Measurements from ENCODE around the gene TTC7B.

TTC7B gene

GRCh38 chr14:90613453-90613852 lies 202.8 kb downstream of the TTC7B start:
- in situ Hi-C loops (cut with HindIII; ENCODE audit: low sequenced_read_pairs): loop anchor here (5.0 kb wide), 1 partner anchor 34 kb away; no protein-coding TSS in a partner anchor
- no peak for DNase-seq (ENCODE audit: low read depth)
- no peak overlapping the region for H3K4me3 ChIP-seq (ENCODE audit: low read depth, low read length)
- no peak for TF ChIP-seq CTCF (IDR thresholded peaks at IDR 0.05; ENCODE audit: low read depth, low read length, missing control alignments)

- no peak overlapping the region for H3K4me3 ChIP-seq (ENCODE audit: low read depth, low read length)
- DNase-seq (ENCODE audit: low read depth): no peak
- no peak for TF ChIP-seq CTCF (IDR thresholded peaks at IDR 0.05; ENCODE audit: low read depth, low read length, missing control alignments)
- in situ Hi-C loops (cut with HindIII; ENCODE audit: low sequenced_read_pairs): loop anchor here (5.0 kb wide), 1 partner anchor 34 kb away; no protein-coding TSS in a partner anchor
These were observed 203.4 kb downstream of the TTC7B start for GRCh38 chr14:90612801-90613200.

GRCh38 chr14:90611936-90612335 lies 204.3 kb downstream of the TTC7B start:
- no peak for DNase-seq (ENCODE audit: low read depth)
- in situ Hi-C loops (cut with HindIII; ENCODE audit: low sequenced_read_pairs): loop anchor here (5.0 kb wide), 1 partner anchor 35 kb away; no protein-coding TSS in a partner anchor
- H3K4me3 ChIP-seq (ENCODE audit: low read depth, low read length): no peak overlapping the region
- TF ChIP-seq CTCF (IDR thresholded peaks at IDR 0.05; ENCODE audit: low read depth, low read length, missing control alignments): no peak

GRCh38 chr14:90611501-90611900 lies 204.7 kb downstream of the TTC7B start:
- no peak for DNase-seq (ENCODE audit: low read depth)
- in situ Hi-C loops (cut with HindIII; ENCODE audit: low sequenced_read_pairs): loop anchor here (5.0 kb wide), 1 partner anchor 36 kb away; no protein-coding TSS in a partner anchor
- TF ChIP-seq CTCF (IDR thresholded peaks at IDR 0.05; ENCODE audit: low read depth, low read length, missing control alignments): no peak
- H3K4me3 ChIP-seq (ENCODE audit: low read depth, low read length): no peak overlapping the region

GRCh38 chr14:90610346-90611040 lies 205.7 kb downstream of the TTC7B start:
- no peak for TF ChIP-seq CTCF (IDR thresholded peaks at IDR 0.05; ENCODE audit: low read depth, low read length, missing control alignments)
- H3K4me3 ChIP-seq (ENCODE audit: low read depth, low read length): no peak overlapping the region
- in situ Hi-C loops (cut with HindIII; ENCODE audit: low sequenced_read_pairs): loop anchor here (5.0 kb wide), 1 partner anchor 37 kb away; no protein-coding TSS in a partner anchor
- DNase-seq (ENCODE audit: low read depth): no peak

- in situ Hi-C loops (cut with HindIII; ENCODE audit: low sequenced_read_pairs): no loop called here
- DNase-seq (ENCODE audit: low read depth): no peak
- H3K4me3 ChIP-seq (ENCODE audit: low read depth, low read length): no peak overlapping the region
- no peak for TF ChIP-seq CTCF (IDR thresholded peaks at IDR 0.05; ENCODE audit: low read depth, low read length, missing control alignments)
These were observed 206.9 kb downstream of the TTC7B start for GRCh38 chr14:90609376-90609775.
